HG02943 (cell line): Measurements from ENCODE around the gene CDC7.

Experiments used
- ATAC-seq: cut with Tn5 transposase; IDR thresholded peaks from one replicate; pipeline ENCODE4 v1.9.1; 2021; ENCODE audit warnings: mild to moderate bottlenecking, low read depth, moderate library complexity; ENCODE audit not compliant: unreplicated experiment

CDC7 gene

GRCh38 chr1:91569411-91570119 lies 68.9 kb downstream of the CDC7 start:
- ATAC-seq = no peak

- no peak for ATAC-seq
Observed at GRCh38 chr1:91570120-91570448, 69.4 kb downstream of the CDC7 start.

- peak; percentile 70 for ATAC-seq
Observed at GRCh38 chr1:91572044-91572443, 71.4 kb downstream of the CDC7 start.
